Fibroblast of lung (primary cell): Measurements from ENCODE around the gene BANF1. TPM values are rescaled to one million over a fixed set of nuclear protein-coding genes. Genes with fewer than 3 reads are reported as not detected.

Experiments used
- DNase-seq, 2 donors: peaks; one replicate each; pipeline versions ENCODE4 v3.0.0 to v3.0.0-alpha.2; 2010; ENCODE audit warnings: low read depth in 2 of 2
- H2AFZ ChIP-seq: 2 replicates; pipeline ENCODE4 v1.5.1; 2012; ENCODE audit warnings: low read length, control low read depth, inconsistent platforms
- H3K27ac ChIP-seq: 2 replicates; pipeline ENCODE4 v1.5.1; 2011; ENCODE audit warnings: low read length, control low read depth; ENCODE audit not compliant: insufficient read depth
- H3K27me3 ChIP-seq: 2 replicates; pipeline ENCODE4 v1.5.1; 2011; ENCODE audit warnings: mild to moderate bottlenecking, low read length; ENCODE audit not compliant: control insufficient read depth, insufficient read depth
- H3K36me3 ChIP-seq: 2 replicates; pipeline ENCODE4 v1.5.1; 2011; ENCODE audit warnings: low read length; ENCODE audit not compliant: control insufficient read depth, insufficient read depth
- H3K4me1 ChIP-seq: 2 replicates; pipeline ENCODE4 v1.5.1; 2011; ENCODE audit warnings: low read length; ENCODE audit not compliant: control insufficient read depth, insufficient read depth; ENCODE audit errors: extremely low read depth
- H3K4me2 ChIP-seq: 2 replicates; pipeline ENCODE4 v1.5.1; 2011; ENCODE audit warnings: low read length, control low read depth; ENCODE audit not compliant: insufficient read depth; ENCODE audit errors: extremely low read depth
- H3K4me3 ChIP-seq, 4 experiments: fragments of 200-600 bp in 1 of 4; sonication (generic) in 1 of 4; replicated peaks in 1 of 4; 2 replicates each; pipeline ENCODE4 v1.5.1; 2011 to 2016; ENCODE audit warnings: low read length in 4 of 4, low read depth in 3 of 4, mild to moderate bottlenecking in 3 of 4, control low read depth in 2 of 4, inconsistent platforms in 1 of 4, mixed read lengths in 1 of 4; ENCODE audit not compliant: insufficient read depth in 1 of 4; ENCODE audit errors: control extremely low read depth in 1 of 4
- H3K79me2 ChIP-seq: 2 replicates; pipeline ENCODE4 v1.5.1; 2012; ENCODE audit warnings: mild to moderate bottlenecking, low read length, inconsistent platforms; ENCODE audit not compliant: control insufficient read depth, insufficient read depth
- H3K9ac ChIP-seq: 2 replicates; pipeline ENCODE4 v1.5.1; 2011; ENCODE audit warnings: mild to moderate bottlenecking, low read length, control low read depth; ENCODE audit not compliant: insufficient read depth
- H3K9me3 ChIP-seq: 2 replicates; pipeline ENCODE4 v1.5.1; 2012; ENCODE audit warnings: low read depth, low read length; ENCODE audit not compliant: control insufficient read depth, insufficient read depth
- H4K20me1 ChIP-seq: 2 replicates; pipeline ENCODE4 v1.5.1; 2011; ENCODE audit warnings: low read length; ENCODE audit not compliant: control insufficient read depth, insufficient read depth; ENCODE audit errors: extremely low read depth
- EZH2 ChIP-seq: IDR thresholded peaks from 2 replicates; pipeline ENCODE4 v1.5.1; 2012; ENCODE audit warnings: low read length, control low read depth, mild to moderate bottlenecking; ENCODE audit errors: missing control alignments
- polyA plus RNA-seq, 2 donors: library from polyadenylated mRNA; depleted of rRNA in 1 of 2; stranded (reverse) in 1 of 2; unstranded in 1 of 2; fragments of >200 nt; gene quantifications; 2 replicates each; pipeline ENCODE4 v1.2.1, GENCODE V29; 2011 to 2012; ENCODE audit warnings: missing spikeins in 1 of 2
- total RNA-seq: library from RNA; depleted of rRNA; stranded (reverse); fragments of >200 nt; gene quantifications from 2 replicates; pipeline ENCODE4 v1.2.1, GENCODE V29; 2014
- TF ChIP-seq, protein P1 (sequence below), 2 donors: IDR thresholded peaks in 1 of 2; conservative IDR thresholded peaks in 1 of 2; 1 replicate in 1 of 2; 2 replicates in 1 of 2; pipeline ENCODE4 v1.5.1; 2011 to 2012; ENCODE audit warnings: low read length in 2 of 2, control low read depth in 1 of 2, inconsistent platforms in 1 of 2, low read depth in 1 of 2, mild to moderate bottlenecking in 1 of 2

Gene BANF1
- total and polyA plus RNA-seq, 2 donors (not counting 1 experiment from before 2014, with no cell fraction given): 19.0 to 156 TPM

DNA sequence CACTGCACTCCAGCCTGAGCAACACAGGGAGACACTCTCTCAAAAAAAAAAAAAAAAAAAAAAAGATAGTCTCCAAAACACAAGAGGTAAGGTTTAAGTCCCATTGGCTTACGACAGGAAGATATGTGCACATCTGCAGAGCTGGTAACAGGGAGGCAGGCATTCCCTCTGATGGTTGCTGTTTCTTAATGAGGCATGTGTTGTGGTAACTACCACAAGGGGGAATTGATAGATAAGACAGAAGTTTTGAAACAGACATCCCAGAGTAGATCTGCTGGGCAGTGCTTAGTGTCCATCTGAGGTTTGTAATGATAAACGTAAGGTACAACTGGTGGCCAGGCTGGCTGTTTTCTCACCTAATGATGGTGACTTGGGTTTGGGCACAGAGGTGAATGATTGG, 5.0 kb upstream of the BANF1 start:
- no peak for TF ChIP-seq EZH2
- TF ChIP-seq, protein P1, sequence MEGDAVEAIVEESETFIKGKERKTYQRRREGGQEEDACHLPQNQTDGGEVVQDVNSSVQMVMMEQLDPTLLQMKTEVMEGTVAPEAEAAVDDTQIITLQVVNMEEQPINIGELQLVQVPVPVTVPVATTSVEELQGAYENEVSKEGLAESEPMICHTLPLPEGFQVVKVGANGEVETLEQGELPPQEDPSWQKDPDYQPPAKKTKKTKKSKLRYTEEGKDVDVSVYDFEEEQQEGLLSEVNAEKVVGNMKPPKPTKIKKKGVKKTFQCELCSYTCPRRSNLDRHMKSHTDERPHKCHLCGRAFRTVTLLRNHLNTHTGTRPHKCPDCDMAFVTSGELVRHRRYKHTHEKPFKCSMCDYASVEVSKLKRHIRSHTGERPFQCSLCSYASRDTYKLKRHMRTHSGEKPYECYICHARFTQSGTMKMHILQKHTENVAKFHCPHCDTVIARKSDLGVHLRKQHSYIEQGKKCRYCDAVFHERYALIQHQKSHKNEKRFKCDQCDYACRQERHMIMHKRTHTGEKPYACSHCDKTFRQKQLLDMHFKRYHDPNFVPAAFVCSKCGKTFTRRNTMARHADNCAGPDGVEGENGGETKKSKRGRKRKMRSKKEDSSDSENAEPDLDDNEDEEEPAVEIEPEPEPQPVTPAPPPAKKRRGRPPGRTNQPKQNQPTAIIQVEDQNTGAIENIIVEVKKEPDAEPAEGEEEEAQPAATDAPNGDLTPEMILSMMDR (conservative IDR thresholded peaks at IDR 0.05 in 1 of 2, IDR thresholded peaks at IDR 0.05 in 1 of 2; ENCODE audit: low read depth in 1 of 2, low read length in 2 of 2): no peak
- Histone ChIP-seq H2AFZ (no peak overlapping the region), H4K20me1 (no peaks in the 10 kb centered on the region), H3K27me3 (no peaks in the 10 kb centered on the region), H3K36me3 (peaks cover 9% of the 10 kb centered on the region), H3K79me2 (peaks cover 23% of the 10 kb centered on the region), H3K4me3 (no peak overlapping the region), H3K9ac (no peak overlapping the region), H3K4me1 (no peaks in the 10 kb centered on the region), H3K9me3 (no peaks in the 10 kb centered on the region), H3K27ac (no peak overlapping the region), H3K4me2 (no peak overlapping the region)
- no peak for DNase-seq

- Histone ChIP-seq H4K20me1 (no peaks in the 10 kb centered on the region), H3K36me3 (peaks cover 17% of the 10 kb centered on the region), H3K4me1 (peaks cover 2% of the 10 kb centered on the region), H2AFZ (peak overlapping the region; percentile 84), H3K27me3 (no peaks in the 10 kb centered on the region), H3K9me3 (no peaks in the 10 kb centered on the region), H3K79me2 (peaks cover 38% of the 10 kb centered on the region), H3K9ac (peak overlapping the region; percentile 73), H3K4me3 (peak overlapping the region; percentile 64 to 100 (median 89)), H3K4me2 (peak overlapping the region; percentile 86), H3K27ac (peak overlapping the region; percentile 94)
- no peak for TF ChIP-seq EZH2
- TF ChIP-seq, protein P1 (conservative IDR thresholded peaks at IDR 0.05 in 1 of 2, IDR thresholded peaks at IDR 0.05 in 1 of 2; ENCODE audit: low read depth in 1 of 2, low read length in 2 of 2): peak; percentile 13 to 25
- peak; percentile 37 to 51 for DNase-seq
These were observed 434 bp downstream of the BANF1 start for GRCh38 chr11:66002648-66003225.

DNA sequence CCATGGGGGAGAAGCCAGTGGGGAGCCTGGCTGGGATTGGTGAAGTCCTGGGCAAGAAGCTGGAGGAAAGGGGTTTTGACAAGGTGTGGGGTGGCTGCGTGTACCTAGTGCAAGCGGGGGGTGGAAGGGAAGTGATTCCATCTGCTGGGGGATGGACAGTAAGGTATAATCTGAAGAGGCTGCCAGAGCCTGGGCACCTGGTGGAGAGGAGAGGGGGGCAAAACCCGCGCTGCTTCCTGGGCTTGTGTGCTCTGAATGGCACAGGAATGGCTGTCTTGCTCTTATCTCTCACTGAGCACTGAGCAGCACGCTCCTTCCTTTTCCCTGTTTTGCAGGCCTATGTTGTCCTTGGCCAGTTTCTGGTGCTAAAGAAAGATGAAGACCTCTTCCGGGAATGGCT, 988 bp downstream of the BANF1 start:
- H3K79me2 ChIP-seq: peaks cover 38% of the 10 kb centered on the region
- no peaks in the 10 kb centered on the region for H4K20me1 ChIP-seq
- TF ChIP-seq, protein P1 (conservative IDR thresholded peaks at IDR 0.05 in 1 of 2, IDR thresholded peaks at IDR 0.05 in 1 of 2; ENCODE audit: low read depth in 1 of 2, low read length in 2 of 2): no peak
- no peak for TF ChIP-seq EZH2
- H3K4me1 ChIP-seq: peaks cover 2% of the 10 kb centered on the region
- peak overlapping the region; percentile 73 for H3K9ac ChIP-seq
- no peak for DNase-seq
- H2AFZ ChIP-seq: no peak overlapping the region
- H3K9me3 ChIP-seq: no peaks in the 10 kb centered on the region
- peak overlapping the region; percentile 49 for H3K27ac ChIP-seq
- H3K36me3 ChIP-seq: peaks cover 17% of the 10 kb centered on the region
- H3K4me2 ChIP-seq: peak overlapping the region; percentile 86
- H3K4me3 ChIP-seq: peak overlapping the region; percentile 64 to 100 (median 89)
- no peaks in the 10 kb centered on the region for H3K27me3 ChIP-seq
